ENCODE results near the gene TBC1D2B.
"Not testable (repeated sequence)": the region's sequence is repeated elsewhere in the genome, so short reads cannot be mapped to it uniquely, and the experiment has no call there.

- TF ChIP-seq CTCF, EZH2phosphoT487 (IDR thresholded peaks at IDR 0.05; ENCODE audit: low read length): not testable (repeated sequence)
These were observed 82.0 kb downstream of the TBC1D2B start for GRCh38 chr15:77995537-77995918.
